SK-N-SH treated with all-trans-retinoic acid at 6 μM for 48 hours (cell line): ENCODE results near the gene GNAQ.
"Not testable (repeated sequence)": the region's sequence is repeated elsewhere in the genome, so short reads cannot be mapped to it uniquely, and the experiment has no call there.

Experiments
- ATAC-seq: fragments of 200-7000 bp; cut with Tn5 transposase; 3 replicates; pipeline ENCODE4 v1.9.1; 2020; ENCODE audit warnings: mild to moderate bottlenecking, moderate library complexity
- ARNTL ChIP-seq: fragments of 450-650 bp; formaldehyde crosslinking; IDR thresholded peaks from 2 replicates; pipeline ENCODE4 v1.5.0; 2020; ENCODE audit warnings: low read depth, mild to moderate bottlenecking, moderate library complexity, borderline replicate concordance
- BACH2 ChIP-seq: fragments of 250-450 bp; sonication (Bioruptor Pico); IDR thresholded peaks from 2 replicates; pipeline ENCODE4 v1.9.0; 2021; ENCODE audit warnings: mild to moderate bottlenecking, borderline replicate concordance
- CSDC2 ChIP-seq: fragments of 250-450 bp; sonication (Bioruptor Pico); IDR thresholded peaks from 2 replicates; pipeline ENCODE4 v1.5.0; 2020; ENCODE audit warnings: mild to moderate bottlenecking, moderate library complexity
- ESRRG ChIP-seq: fragments of 250-450 bp; sonication (Bioruptor Pico); IDR thresholded peaks from 2 replicates; pipeline ENCODE4 v1.6.1; 2021; ENCODE audit warnings: mild to moderate bottlenecking
- GLIS3 ChIP-seq: fragments of 250-450 bp; sonication (Bioruptor Pico); IDR thresholded peaks from 2 replicates; pipeline ENCODE4 v1.5.0; 2020; ENCODE audit warnings: mild to moderate bottlenecking, moderate library complexity
- ISL1 ChIP-seq: fragments of 250-450 bp; sonication (Bioruptor Pico); IDR thresholded peaks from 2 replicates; pipeline ENCODE4 v2.1.2; 2022; ENCODE audit warnings: mild to moderate bottlenecking, moderate library complexity
- OSR1 ChIP-seq: fragments of 250-450 bp; sonication (Bioruptor Pico); IDR thresholded peaks from 2 replicates; pipeline ENCODE4 v1.8.0; 2022; ENCODE audit warnings: moderate library complexity, mild to moderate bottlenecking, inconsistent platforms
- PATZ1 ChIP-seq: fragments of 250-450 bp; sonication (Bioruptor Pico); IDR thresholded peaks from 2 replicates; pipeline ENCODE4 v1.8.0; 2020; ENCODE audit warnings: mild to moderate bottlenecking, moderate library complexity, borderline replicate concordance
- PPARA ChIP-seq: fragments of 250-450 bp; sonication (Bioruptor Pico); IDR thresholded peaks from 2 replicates; pipeline ENCODE4 v1.5.0; 2020; ENCODE audit warnings: mild to moderate bottlenecking, borderline replicate concordance
- RARB ChIP-seq: fragments of 250-450 bp; sonication (Bioruptor Pico); IDR thresholded peaks from 2 replicates; pipeline ENCODE4 v1.8.0; 2021; ENCODE audit warnings: mild to moderate bottlenecking, moderate library complexity
- SNAI2 ChIP-seq: fragments of 250-450 bp; sonication (Bioruptor Pico); IDR thresholded peaks from 2 replicates; pipeline ENCODE4 v1.5.0; 2020; ENCODE audit warnings: mild to moderate bottlenecking, moderate library complexity
- TCF4 ChIP-seq: fragments of 250-450 bp; sonication (Bioruptor Pico); IDR thresholded peaks from 2 replicates; pipeline ENCODE4 v1.8.0; 2021; ENCODE audit warnings: mild to moderate bottlenecking, moderate library complexity, borderline replicate concordance
- TOX ChIP-seq: fragments of 250-450 bp; sonication (Bioruptor Pico); IDR thresholded peaks from 2 replicates; pipeline ENCODE4 v1.8.0; 2021; ENCODE audit warnings: mild to moderate bottlenecking, moderate library complexity, borderline replicate concordance
- ZC3H10 ChIP-seq: fragments of 250-450 bp; sonication (Bioruptor Pico); IDR thresholded peaks from 2 replicates; pipeline ENCODE4 v1.5.1; 2021; ENCODE audit warnings: mild to moderate bottlenecking, moderate library complexity
- ZFP3 ChIP-seq: fragments of 250-450 bp; sonication (Bioruptor Pico); IDR thresholded peaks from 2 replicates; pipeline ENCODE4 v1.5.0; 2020; ENCODE audit warnings: mild to moderate bottlenecking, moderate library complexity
- ZFP30 ChIP-seq: fragments of 450-650 bp; formaldehyde crosslinking; IDR thresholded peaks from 2 replicates; pipeline ENCODE4 v1.5.0; 2022; ENCODE audit warnings: mild to moderate bottlenecking, moderate library complexity
- ZNF565 ChIP-seq: fragments of 450-650 bp; formaldehyde crosslinking; conservative IDR thresholded peaks from 2 replicates; pipeline ENCODE4 v1.5.0; 2020; ENCODE audit warnings: low read depth, mild to moderate bottlenecking, moderate library complexity
- ZNF70 ChIP-seq: fragments of 450-650 bp; formaldehyde crosslinking; IDR thresholded peaks from 2 replicates; pipeline ENCODE4 v1.5.0; 2020; ENCODE audit warnings: mild to moderate bottlenecking, moderate library complexity
- ZNF8 ChIP-seq: fragments of 450-650 bp; formaldehyde crosslinking; IDR thresholded peaks from 2 replicates; pipeline ENCODE4 v1.5.0; 2020; ENCODE audit warnings: mild to moderate bottlenecking, moderate library complexity
- TF ChIP-seq, protein P1 (sequence below): fragments of 250-450 bp; sonication (Bioruptor Pico); IDR thresholded peaks from 2 replicates; pipeline ENCODE4 v1.5.0; 2020; ENCODE audit warnings: mild to moderate bottlenecking, moderate library complexity
- TF ChIP-seq, protein P2 (sequence below): fragments of 250-450 bp; sonication (Bioruptor Pico); IDR thresholded peaks from 2 replicates; pipeline ENCODE4 v1.8.0; 2021; ENCODE audit warnings: low read depth, mild to moderate bottlenecking, moderate library complexity, borderline replicate concordance
- TF ChIP-seq, protein P3 (sequence below): fragments of 250-450 bp; sonication (Bioruptor Pico); IDR thresholded peaks from 2 replicates; pipeline ENCODE4 v1.5.1; 2020; ENCODE audit warnings: low read depth, mild to moderate bottlenecking, moderate library complexity
- TF ChIP-seq, protein P4 (sequence below): fragments of 250-450 bp; sonication (Bioruptor Pico); IDR thresholded peaks from 2 replicates; pipeline ENCODE4 v1.5.1; 2021; ENCODE audit warnings: mild to moderate bottlenecking, moderate library complexity

GNAQ gene

GRCh38 chr9:77725046-77725694 is 306.4 kb downstream of the GNAQ start:
- TF ChIP-seq TOX (CRISPR knock-in tag), result no peak
- no peak for TF ChIP-seq ZNF70 (CRISPR knock-in tag)
- TF ChIP-seq CSDC2 (CRISPR knock-in tag), result no peak
- TF ChIP-seq, protein P1, sequence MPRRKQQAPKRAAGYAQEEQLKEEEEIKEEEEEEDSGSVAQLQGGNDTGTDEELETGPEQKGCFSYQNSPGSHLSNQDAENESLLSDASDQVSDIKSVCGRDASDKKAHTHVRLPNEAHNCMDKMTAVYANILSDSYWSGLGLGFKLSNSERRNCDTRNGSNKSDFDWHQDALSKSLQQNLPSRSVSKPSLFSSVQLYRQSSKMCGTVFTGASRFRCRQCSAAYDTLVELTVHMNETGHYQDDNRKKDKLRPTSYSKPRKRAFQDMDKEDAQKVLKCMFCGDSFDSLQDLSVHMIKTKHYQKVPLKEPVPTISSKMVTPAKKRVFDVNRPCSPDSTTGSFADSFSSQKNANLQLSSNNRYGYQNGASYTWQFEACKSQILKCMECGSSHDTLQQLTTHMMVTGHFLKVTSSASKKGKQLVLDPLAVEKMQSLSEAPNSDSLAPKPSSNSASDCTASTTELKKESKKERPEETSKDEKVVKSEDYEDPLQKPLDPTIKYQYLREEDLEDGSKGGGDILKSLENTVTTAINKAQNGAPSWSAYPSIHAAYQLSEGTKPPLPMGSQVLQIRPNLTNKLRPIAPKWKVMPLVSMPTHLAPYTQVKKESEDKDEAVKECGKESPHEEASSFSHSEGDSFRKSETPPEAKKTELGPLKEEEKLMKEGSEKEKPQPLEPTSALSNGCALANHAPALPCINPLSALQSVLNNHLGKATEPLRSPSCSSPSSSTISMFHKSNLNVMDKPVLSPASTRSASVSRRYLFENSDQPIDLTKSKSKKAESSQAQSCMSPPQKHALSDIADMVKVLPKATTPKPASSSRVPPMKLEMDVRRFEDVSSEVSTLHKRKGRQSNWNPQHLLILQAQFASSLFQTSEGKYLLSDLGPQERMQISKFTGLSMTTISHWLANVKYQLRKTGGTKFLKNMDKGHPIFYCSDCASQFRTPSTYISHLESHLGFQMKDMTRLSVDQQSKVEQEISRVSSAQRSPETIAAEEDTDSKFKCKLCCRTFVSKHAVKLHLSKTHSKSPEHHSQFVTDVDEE (CRISPR knock-in tag), result no peak
- TF ChIP-seq, protein P2, sequence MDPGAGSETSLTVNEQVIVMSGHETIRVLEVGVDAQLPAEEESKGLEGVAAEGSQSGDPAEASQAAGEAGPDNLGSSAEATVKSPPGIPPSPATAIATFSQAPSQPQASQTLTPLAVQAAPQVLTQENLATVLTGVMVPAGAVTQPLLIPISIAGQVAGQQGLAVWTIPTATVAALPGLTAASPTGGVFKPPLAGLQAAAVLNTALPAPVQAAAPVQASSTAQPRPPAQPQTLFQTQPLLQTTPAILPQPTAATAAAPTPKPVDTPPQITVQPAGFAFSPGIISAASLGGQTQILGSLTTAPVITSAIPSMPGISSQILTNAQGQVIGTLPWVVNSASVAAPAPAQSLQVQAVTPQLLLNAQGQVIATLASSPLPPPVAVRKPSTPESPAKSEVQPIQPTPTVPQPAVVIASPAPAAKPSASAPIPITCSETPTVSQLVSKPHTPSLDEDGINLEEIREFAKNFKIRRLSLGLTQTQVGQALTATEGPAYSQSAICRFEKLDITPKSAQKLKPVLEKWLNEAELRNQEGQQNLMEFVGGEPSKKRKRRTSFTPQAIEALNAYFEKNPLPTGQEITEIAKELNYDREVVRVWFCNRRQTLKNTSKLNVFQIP (CRISPR knock-in tag), result no peak
- TF ChIP-seq SNAI2 (CRISPR knock-in tag), result no peak
- no peak for TF ChIP-seq RARB (CRISPR knock-in tag)
- TF ChIP-seq PATZ1, result no peak
- TF ChIP-seq, protein P3, sequence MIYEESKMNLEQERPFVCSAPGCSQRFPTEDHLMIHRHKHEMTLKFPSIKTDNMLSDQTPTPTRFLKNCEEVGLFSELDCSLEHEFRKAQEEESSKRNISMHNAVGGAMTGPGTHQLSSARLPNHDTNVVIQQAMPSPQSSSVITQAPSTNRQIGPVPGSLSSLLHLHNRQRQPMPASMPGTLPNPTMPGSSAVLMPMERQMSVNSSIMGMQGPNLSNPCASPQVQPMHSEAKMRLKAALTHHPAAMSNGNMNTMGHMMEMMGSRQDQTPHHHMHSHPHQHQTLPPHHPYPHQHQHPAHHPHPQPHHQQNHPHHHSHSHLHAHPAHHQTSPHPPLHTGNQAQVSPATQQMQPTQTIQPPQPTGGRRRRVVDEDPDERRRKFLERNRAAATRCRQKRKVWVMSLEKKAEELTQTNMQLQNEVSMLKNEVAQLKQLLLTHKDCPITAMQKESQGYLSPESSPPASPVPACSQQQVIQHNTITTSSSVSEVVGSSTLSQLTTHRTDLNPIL (CRISPR knock-in tag), result no peak
- no peak for TF ChIP-seq ZNF565
- no peak for TF ChIP-seq TCF4 (CRISPR knock-in tag)
- TF ChIP-seq ZFP3 (CRISPR knock-in tag), result no peak
- TF ChIP-seq ZNF8 (CRISPR knock-in tag), result no peak
- no peak for TF ChIP-seq OSR1
- TF ChIP-seq ARNTL (CRISPR knock-in tag), result no peak
- TF ChIP-seq PPARA (CRISPR knock-in tag), result no peak
- TF ChIP-seq ISL1 (CRISPR knock-in tag), result no peak
- TF ChIP-seq ZFP30, result no peak
- no peak for TF ChIP-seq BACH2
- TF ChIP-seq ZC3H10 (CRISPR knock-in tag), result no peak
- no peak for ATAC-seq

DNA sequence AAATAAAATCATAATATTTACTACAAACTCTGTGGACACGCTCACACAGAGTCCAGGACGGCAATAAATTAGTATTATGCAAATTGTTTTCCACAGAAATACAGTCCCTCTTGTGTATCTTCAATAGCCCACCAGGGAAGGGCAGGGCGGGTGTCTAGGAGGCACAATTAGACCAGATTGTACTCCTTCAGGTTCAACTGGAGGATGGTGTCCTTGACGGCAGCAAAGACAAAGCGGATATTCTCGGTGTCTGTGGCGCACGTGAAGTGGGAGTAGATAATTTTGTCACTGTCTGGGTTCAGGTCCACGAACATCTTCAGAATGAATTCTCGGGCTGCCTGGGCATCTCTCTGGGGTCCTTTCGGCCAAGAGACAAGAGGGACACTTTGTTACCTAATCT is 310.5 kb downstream of the GNAQ start:
- not testable (repeated sequence) for ATAC-seq

DNA sequence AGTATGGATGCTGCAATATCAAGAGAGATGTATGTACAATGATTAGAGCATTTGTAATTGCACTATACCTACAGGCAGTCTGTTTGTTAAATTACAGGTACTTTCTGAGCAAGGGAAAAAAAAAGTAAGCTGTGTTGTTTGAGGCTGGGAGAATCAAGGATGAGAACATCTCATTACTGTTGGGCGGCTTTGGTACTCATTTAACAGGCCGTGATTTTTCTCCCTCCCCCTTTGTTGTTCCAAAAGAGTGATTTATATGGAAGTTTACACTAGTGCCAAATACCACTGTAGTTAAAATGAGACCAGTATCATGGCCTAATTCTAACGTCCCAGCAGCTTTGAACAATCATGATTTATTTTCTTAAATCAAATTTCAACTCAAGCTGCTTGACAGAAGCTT is 312.3 kb downstream of the GNAQ start:
- no peak for ATAC-seq
- TF ChIP-seq TOX (CRISPR knock-in tag) (no peak), GLIS3 (CRISPR knock-in tag) (no peak), PATZ1 (no peak), BACH2 (no peak), ZFP3 (CRISPR knock-in tag) (no peak), CSDC2 (CRISPR knock-in tag) (no peak), ESRRG (CRISPR knock-in tag) (no peak), ZC3H10 (CRISPR knock-in tag) (no peak), PPARA (CRISPR knock-in tag) (no peak), ISL1 (CRISPR knock-in tag) (no peak)
- TF ChIP-seq, protein P3 (CRISPR knock-in tag), result no peak
- TF ChIP-seq, protein P4, sequence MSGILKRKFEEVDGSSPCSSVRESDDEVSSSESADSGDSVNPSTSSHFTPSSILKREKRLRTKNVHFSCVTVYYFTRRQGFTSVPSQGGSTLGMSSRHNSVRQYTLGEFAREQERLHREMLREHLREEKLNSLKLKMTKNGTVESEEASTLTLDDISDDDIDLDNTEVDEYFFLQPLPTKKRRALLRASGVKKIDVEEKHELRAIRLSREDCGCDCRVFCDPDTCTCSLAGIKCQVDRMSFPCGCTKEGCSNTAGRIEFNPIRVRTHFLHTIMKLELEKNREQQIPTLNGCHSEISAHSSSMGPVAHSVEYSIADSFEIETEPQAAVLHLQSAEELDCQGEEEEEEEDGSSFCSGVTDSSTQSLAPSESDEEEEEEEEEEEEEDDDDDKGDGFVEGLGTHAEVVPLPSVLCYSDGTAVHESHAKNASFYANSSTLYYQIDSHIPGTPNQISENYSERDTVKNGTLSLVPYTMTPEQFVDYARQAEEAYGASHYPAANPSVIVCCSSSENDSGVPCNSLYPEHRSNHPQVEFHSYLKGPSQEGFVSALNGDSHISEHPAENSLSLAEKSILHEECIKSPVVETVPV (CRISPR knock-in tag), result no peak
- TF ChIP-seq, protein P1 (CRISPR knock-in tag), result no peak
